GM21737 (cell line): ENCODE results near the gene XXYLT1.
"Not testable (repeated sequence)": the region's sequence is repeated elsewhere in the genome, so short reads cannot be mapped to it uniquely, and the experiment has no call there.

Experiments
- ATAC-seq: cut with Tn5 transposase; IDR thresholded peaks from one replicate; pipeline ENCODE4 v1.9.1; 2021; ENCODE audit warnings: mild to moderate bottlenecking, moderate library complexity; ENCODE audit not compliant: unreplicated experiment

XXYLT1 gene

GRCh38 chr3:195037586-195037985 is 233.4 kb downstream of the XXYLT1 start:
- not testable (repeated sequence) for ATAC-seq

- no peak for ATAC-seq
Observed at GRCh38 chr3:195036974-195037373, 234.0 kb downstream of the XXYLT1 start.

GRCh38 chr3:195036574-195036973 is 234.4 kb downstream of the XXYLT1 start:
- ATAC-seq = no peak

- no peak for ATAC-seq
Observed at GRCh38 chr3:195036203-195036505, 234.8 kb downstream of the XXYLT1 start.

- no peak for ATAC-seq
Observed at GRCh38 chr3:195035345-195036202, 235.4 kb downstream of the XXYLT1 start.

- ATAC-seq = no peak
Observed at GRCh38 chr3:195034541-195034940, 236.4 kb downstream of the XXYLT1 start.

- ATAC-seq = no peak
Observed at GRCh38 chr3:195034101-195034500, 236.9 kb downstream of the XXYLT1 start.

- no peak for ATAC-seq
Observed at GRCh38 chr3:195033531-195034091, 237.3 kb downstream of the XXYLT1 start.

GRCh38 chr3:195032955-195033354 is 238.0 kb downstream of the XXYLT1 start:
- no peak for ATAC-seq

- ATAC-seq = no peak
Observed at GRCh38 chr3:195032106-195032759, 238.7 kb downstream of the XXYLT1 start.

GRCh38 chr3:195031574-195032003 is 239.4 kb downstream of the XXYLT1 start:
- no peak for ATAC-seq

GRCh38 chr3:195030791-195031321 is 240.1 kb downstream of the XXYLT1 start:
- ATAC-seq = no peak

GRCh38 chr3:195028877-195029606 is 241.9 kb downstream of the XXYLT1 start:
- ATAC-seq = no peak

- ATAC-seq = no peak
Observed at GRCh38 chr3:195025884-195026200, 245.1 kb downstream of the XXYLT1 start.

GRCh38 chr3:195025056-195025883 is 245.7 kb downstream of the XXYLT1 start:
- no peak for ATAC-seq

GRCh38 chr3:195023989-195024388 is 247.0 kb downstream of the XXYLT1 start:
- no peak for ATAC-seq

GRCh38 chr3:195023576-195023975 is 247.4 kb downstream of the XXYLT1 start:
- no peak for ATAC-seq

GRCh38 chr3:195021692-195022091 is 249.3 kb downstream of the XXYLT1 start:
- ATAC-seq = no peak

GRCh38 chr3:195020921-195021320 is 250.0 kb downstream of the XXYLT1 start:
- no peak for ATAC-seq

GRCh38 chr3:195020185-195020584 is 250.8 kb downstream of the XXYLT1 start:
- ATAC-seq = no peak
